GM12878 (cell line): ENCODE measurements around the gene SLC17A8. TPM values are rescaled to one million over a fixed set of nuclear protein-coding genes. Genes with fewer than 3 reads are reported as not detected.

Experiments used
- ATAC-seq: fragments of 200-7000 bp; cut with Tn5 transposase; 3 replicates; pipeline ENCODE4 v1.9.1; 2020; ENCODE audit warnings: mild to moderate bottlenecking, moderate library complexity
- BruUV-seq: library from RNA; stranded (reverse); fragments of 400-500 nt; replicated peaks from 2 replicates; lab custom pipeline; 2021; lab: Mats Ljungman, UMichigan
- CTCF ChIA-PET: fragments of 300-600 bp; sonication (Branson Sonifier 250); formaldehyde crosslinking; extraction: SDS; loops from one replicate; lab custom pipeline; 2021; ENCODE audit warnings: inconsistent platforms; lab: Yijun Ruan, JAX
- POLR2A ChIA-PET: fragments of 350-600 bp; formaldehyde crosslinking; extraction: SDS; loops from one replicate; lab custom pipeline; 2021; ENCODE audit warnings: inconsistent platforms; lab: Charles Lee
- RAD21 ChIA-PET: fragments of 300-600 bp; sonication (Branson Sonifier 250); formaldehyde crosslinking; loops from one replicate; lab custom pipeline; 2023; ENCODE audit warnings: antibody characterized with exemption; ENCODE audit not compliant: unreplicated experiment; lab: Charles Lee
- SMC1A ChIA-PET: fragments of 300-600 bp; sonication (Branson Sonifier 250); formaldehyde crosslinking; loops from one replicate; lab custom pipeline; 2023; ENCODE audit not compliant: unreplicated experiment, uncharacterized antibody; lab: Charles Lee
- DNase-seq: peaks from one replicate; pipeline ENCODE4 v3.0.0-alpha.2; 2011; ENCODE audit warnings: low read depth, low spot score
- FAIRE-seq: peaks from 3 replicates; lab custom pipeline; 2011; peaks lifted over from hg19 to GRCh38; lab: Jason Lieb, UNC
- H2AFZ ChIP-seq: 2 replicates; pipeline ENCODE4 v1.6.0; 2011; ENCODE audit warnings: low read depth, low read length, control low read depth; ENCODE audit not compliant: control insufficient read depth
- H3K27ac ChIP-seq: 2 replicates; pipeline ENCODE4 v1.5.1; 2011; ENCODE audit warnings: control low read depth; ENCODE audit not compliant: control insufficient read depth, insufficient read depth
- H3K27me3 ChIP-seq, 2 experiments: replicated peaks in 1 of 2; 2 replicates each; pipeline versions ENCODE4 v1.6.0 to v1.6.1; 2011; ENCODE audit warnings: low read length in 1 of 2; ENCODE audit not compliant: control insufficient read depth in 2 of 2, insufficient read depth in 2 of 2
- H3K36me3 ChIP-seq, 2 experiments: 2 replicates each; pipeline ENCODE4 v1.5.1; 2011; ENCODE audit warnings: low read length in 1 of 2; ENCODE audit not compliant: control insufficient read depth in 2 of 2, insufficient read depth in 2 of 2
- H3K4me1 ChIP-seq: 2 replicates; pipeline ENCODE4 v1.6.1; 2011; ENCODE audit warnings: mild to moderate bottlenecking, low read length, moderate library complexity, mixed read lengths; ENCODE audit not compliant: control insufficient read depth, insufficient read depth
- H3K4me2 ChIP-seq: 2 replicates; pipeline ENCODE4 v1.6.0; 2011; ENCODE audit warnings: control low read depth; ENCODE audit not compliant: control insufficient read depth, insufficient read depth
- H3K4me3 ChIP-seq: fragments of 200-600 bp; sonication (generic); 2 replicates; pipeline ENCODE4 v1.5.1; 2016
- H3K79me2 ChIP-seq: 2 replicates; pipeline ENCODE4 v1.6.0; 2011; ENCODE audit warnings: low read length; ENCODE audit not compliant: control insufficient read depth, insufficient read depth
- H3K9ac ChIP-seq: 2 replicates; pipeline ENCODE4 v1.8.0; 2011; ENCODE audit warnings: low read length, control low read depth, mixed read lengths; ENCODE audit not compliant: control insufficient read depth, insufficient read depth
- H3K9me3 ChIP-seq: replicated peaks from 3 replicates; pipeline ENCODE4 v1.5.1; 2011; ENCODE audit warnings: mild to moderate bottlenecking, low read length; ENCODE audit not compliant: control insufficient read depth, insufficient read depth
- H4K20me1 ChIP-seq: 2 replicates; pipeline ENCODE4 v1.6.0; 2011; ENCODE audit not compliant: control insufficient read depth, insufficient read depth
- ASH2L ChIP-seq: fragments of 300-600, 200-600 bp; sonication (generic); IDR thresholded peaks from 2 replicates; pipeline ENCODE4 v1.6.1; 2017; ENCODE audit warnings: low read depth, mild to moderate bottlenecking, borderline replicate concordance
- BCLAF1 ChIP-seq: fragments of 450-650 bp; IDR thresholded peaks from 2 replicates; pipeline ENCODE4 v1.6.1; 2017; ENCODE audit warnings: antibody characterized with exemption, mild to moderate bottlenecking, moderate library complexity
- GABPA ChIP-seq: IDR thresholded peaks from 2 replicates; pipeline ENCODE4 v1.6.1; 2014; ENCODE audit warnings: antibody characterized with exemption, low read depth, mild to moderate bottlenecking, inconsistent platforms
- NFYB ChIP-seq: IDR thresholded peaks from 2 replicates; pipeline ENCODE4 v1.6.1; 2011; ENCODE audit warnings: low read depth, mild to moderate bottlenecking, low read length, improper control_type of control experiment, moderate library complexity; ENCODE audit not compliant: insufficient read depth
- RAD21 ChIP-seq: IDR thresholded peaks from 2 replicates; pipeline ENCODE4 v1.6.1; 2011; ENCODE audit warnings: mild to moderate bottlenecking, low read depth, low read length, moderate library complexity; ENCODE audit not compliant: insufficient read depth
- SMARCA5 ChIP-seq: fragments of 450-650 bp; IDR thresholded peaks from 2 replicates; pipeline ENCODE4 v1.6.1; 2017; ENCODE audit warnings: mild to moderate bottlenecking
- YY1 ChIP-seq: IDR thresholded peaks from 2 replicates; pipeline ENCODE4 v1.6.1; 2011; ENCODE audit warnings: low read depth, mild to moderate bottlenecking, low read length
- ZZZ3 ChIP-seq: IDR thresholded peaks from 2 replicates; pipeline ENCODE4 v1.6.1; 2011; ENCODE audit warnings: low read depth; ENCODE audit not compliant: control insufficient read depth, insufficient read length
- WGBS: methylation state at CpG from one replicate; pipeline ENCODE4 v1.1.6; 2016; ENCODE audit warnings: low lambda C conversion rate; ENCODE audit not compliant: insufficient replicate concordance, insufficient coverage; ENCODE audit errors: missing lambda C conversion rate; 5-methylcytosine and 5-hydroxymethylcytosine counted together
- in situ Hi-C: fragments of 300-500 bp; cut with MboI; formaldehyde crosslinking; loops from 9 replicates; pipeline ENCODE4 v1.14.3; 2018; ENCODE audit warnings: mixed read lengths
- intact Hi-C: fragments of 100-400 bp; cut with micrococcal nuclease; formaldehyde crosslinking; loops from one replicate; pipeline ENCODE4 v1.14.2; 2022; ENCODE audit not compliant: unreplicated experiment
- polyA plus RNA-seq, 11 experiments: library from polyadenylated mRNA; depleted of rRNA in 4 of 11; unstranded in 6 of 11; stranded (reverse) in 5 of 11; fragments of >200 nt; fragmentation: Nextera tagmentation in 4 of 11; fragmentation: Illumina TruSeq in 1 of 11; extraction: Ambion mirVana in 4 of 11; extraction: Trizol in 1 of 11; gene quantifications; 1 replicate in 1 of 11; 2 replicates in 10 of 11; pipeline versions ENCODE4 v1.2.1 to v1.2.3, GENCODE V29; 2011 to 2016; ENCODE audit warnings: inconsistent platforms in 2 of 11, missing spikeins in 2 of 11, low read depth in 1 of 11
- total RNA-seq, 4 experiments: library from RNA; depleted of rRNA in 3 of 4; stranded (reverse); fragments of >200 nt in 3 of 4; fragmentation: Illumina TruSeq in 1 of 4; extraction: Trizol in 1 of 4; gene quantifications; 2 replicates each; pipeline versions ENCODE4 v1.2.1 to v1.2.3, GENCODE V29; 2013 to 2021
- TF ChIP-seq, protein P1 (sequence below): fragments of 150-350 bp; IDR thresholded peaks from 2 replicates; pipeline ENCODE4 v1.6.1; 2014; ENCODE audit warnings: mild to moderate bottlenecking, low read depth, low read length
- TF ChIP-seq, protein P2 (sequence below): IDR thresholded peaks from 2 replicates; pipeline ENCODE4 v1.6.1; 2011; ENCODE audit warnings: low read depth, low read length, improper control_type of control experiment, borderline replicate concordance

The SLC17A8 gene
- total and polyA plus RNA-seq, 10 of the 15 experiments (the other 5 are each of a cell fraction or from before 2014, with no cell fraction given), result 0.18 TPM; not detected in 9

GRCh38 chr12:100447381-100447780, 90.5 kb downstream of the SLC17A8 start:
- Histone ChIP-seq H3K27me3 (peaks cover 0 to 2% of the 10 kb centered on the region in 2 experiments; a peak in 1 of 4 replicates), H3K79me2 (no peaks in the 10 kb centered on the region), H3K4me1 (no peaks in the 10 kb centered on the region), H3K9me3 (no peaks in the 10 kb centered on the region), H3K9ac (no peak overlapping the region), H4K20me1 (no peaks in the 10 kb centered on the region), H3K36me3 (no peaks in the 10 kb centered on the region), H3K4me3 (no peak overlapping the region), H2AFZ (no peak overlapping the region), H3K27ac (no peak overlapping the region), H3K4me2 (no peak overlapping the region)
- DNase-seq, result no peak
- in situ Hi-C loops (no loop called here), intact Hi-C loops (no loop called here)
- ChIA-PET RAD21 (no interaction called here), POLR2A (no interaction called here), CTCF (interaction anchor here (1.1 kb wide), 1 partner anchor 42 kb away, joined by 5 read pairs; no protein-coding TSS in a partner anchor), SMC1A (interaction anchor here (1.1 kb wide), 1 partner anchor 111 kb away, joined by 5 read pairs; no protein-coding TSS in a partner anchor)
- TF ChIP-seq SMARCA5, result no peak
- no peak for FAIRE-seq
- ATAC-seq, result no peak
- BruUV-seq, result no TSS peak
- WGBS, result 33% methylated on average over 3 of the region's 3 CpGs

DNA sequence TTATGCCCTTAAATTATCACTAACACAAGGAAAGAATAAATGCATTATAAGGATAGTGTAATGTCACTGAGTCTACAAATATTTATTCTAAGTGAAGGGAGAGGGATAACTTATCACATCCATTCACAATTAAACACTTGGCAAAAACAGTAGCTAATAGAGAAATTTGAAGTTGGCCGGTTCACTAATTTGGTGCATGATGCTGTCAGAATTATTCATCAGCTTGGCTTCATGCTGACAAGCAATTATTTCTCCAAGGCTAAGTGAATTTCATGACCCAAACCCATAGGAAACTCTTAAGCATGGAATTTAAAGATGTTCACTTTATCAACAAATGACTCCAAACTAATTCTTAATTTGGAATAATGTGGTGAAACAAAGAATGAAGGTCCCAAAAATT, 91.8 kb downstream of the SLC17A8 start:
- no peak overlapping the region for H3K4me3 ChIP-seq
- H4K20me1 ChIP-seq, result no peaks in the 10 kb centered on the region
- BruUV-seq, result no TSS peak
- ATAC-seq, result no peak
- no peak overlapping the region for H3K4me2 ChIP-seq
- DNase-seq, result no peak
- in situ Hi-C loops (no loop called here), intact Hi-C loops (no loop called here)
- H3K9me3 ChIP-seq, result no peaks in the 10 kb centered on the region
- WGBS, result 96% methylated on average over 1 of the region's 1 CpG
- POLR2A ChIA-PET, result no interaction called here
- peaks cover 0 to 2% of the 10 kb centered on the region in 2 experiments; a peak in 1 of 4 replicates for H3K27me3 ChIP-seq
- H3K79me2 ChIP-seq, result no peaks in the 10 kb centered on the region
- no peaks in the 10 kb centered on the region for H3K4me1 ChIP-seq
- H2AFZ ChIP-seq, result no peak overlapping the region
- no peaks in the 10 kb centered on the region for H3K36me3 ChIP-seq
- SMC1A ChIA-PET, result no interaction called here
- FAIRE-seq, result no peak
- RAD21 ChIA-PET, result no interaction called here
- no peak overlapping the region for H3K27ac ChIP-seq
- H3K9ac ChIP-seq, result no peak overlapping the region
- CTCF ChIA-PET, result no interaction called here
- TF ChIP-seq, protein P1, sequence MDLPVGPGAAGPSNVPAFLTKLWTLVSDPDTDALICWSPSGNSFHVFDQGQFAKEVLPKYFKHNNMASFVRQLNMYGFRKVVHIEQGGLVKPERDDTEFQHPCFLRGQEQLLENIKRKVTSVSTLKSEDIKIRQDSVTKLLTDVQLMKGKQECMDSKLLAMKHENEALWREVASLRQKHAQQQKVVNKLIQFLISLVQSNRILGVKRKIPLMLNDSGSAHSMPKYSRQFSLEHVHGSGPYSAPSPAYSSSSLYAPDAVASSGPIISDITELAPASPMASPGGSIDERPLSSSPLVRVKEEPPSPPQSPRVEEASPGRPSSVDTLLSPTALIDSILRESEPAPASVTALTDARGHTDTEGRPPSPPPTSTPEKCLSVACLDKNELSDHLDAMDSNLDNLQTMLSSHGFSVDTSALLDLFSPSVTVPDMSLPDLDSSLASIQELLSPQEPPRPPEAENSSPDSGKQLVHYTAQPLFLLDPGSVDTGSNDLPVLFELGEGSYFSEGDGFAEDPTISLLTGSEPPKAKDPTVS, result no peak
- TF ChIP-seq, protein P2, sequence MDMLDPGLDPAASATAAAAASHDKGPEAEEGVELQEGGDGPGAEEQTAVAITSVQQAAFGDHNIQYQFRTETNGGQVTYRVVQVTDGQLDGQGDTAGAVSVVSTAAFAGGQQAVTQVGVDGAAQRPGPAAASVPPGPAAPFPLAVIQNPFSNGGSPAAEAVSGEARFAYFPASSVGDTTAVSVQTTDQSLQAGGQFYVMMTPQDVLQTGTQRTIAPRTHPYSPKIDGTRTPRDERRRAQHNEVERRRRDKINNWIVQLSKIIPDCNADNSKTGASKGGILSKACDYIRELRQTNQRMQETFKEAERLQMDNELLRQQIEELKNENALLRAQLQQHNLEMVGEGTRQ, result no peak
- no peak for TF ChIP-seq ASH2L
- TF ChIP-seq GABPA, result no peak
- no peak for TF ChIP-seq BCLAF1
- no peak for TF ChIP-seq SMARCA5
- TF ChIP-seq YY1, result no peak
- TF ChIP-seq RAD21, result no peak
- no peak for TF ChIP-seq ZZZ3
- TF ChIP-seq NFYB, result no peak
